Measurements from ENCODE around the gene TAF13.

DNA sequence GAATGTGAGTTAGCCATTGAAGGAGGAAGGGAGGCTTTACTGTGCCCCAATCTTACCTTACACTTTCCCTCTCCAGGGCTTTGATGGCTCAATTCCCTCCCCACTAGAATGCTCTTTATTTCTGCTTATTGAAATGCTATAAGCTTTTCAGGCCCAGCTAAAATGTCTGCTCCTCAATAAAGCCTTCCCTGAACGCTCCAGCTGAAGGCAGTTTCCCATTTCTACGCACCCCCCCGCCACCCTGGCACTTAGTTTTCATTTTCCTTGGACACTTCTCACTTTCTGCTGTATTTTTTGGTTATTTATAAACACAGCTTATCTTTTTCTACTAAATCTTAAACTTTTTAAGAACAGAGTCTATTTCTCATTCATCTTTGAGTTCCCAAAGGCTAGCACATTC, 7.7 kb upstream of the TAF13 start:
- TF ChIP-seq, protein P1, sequence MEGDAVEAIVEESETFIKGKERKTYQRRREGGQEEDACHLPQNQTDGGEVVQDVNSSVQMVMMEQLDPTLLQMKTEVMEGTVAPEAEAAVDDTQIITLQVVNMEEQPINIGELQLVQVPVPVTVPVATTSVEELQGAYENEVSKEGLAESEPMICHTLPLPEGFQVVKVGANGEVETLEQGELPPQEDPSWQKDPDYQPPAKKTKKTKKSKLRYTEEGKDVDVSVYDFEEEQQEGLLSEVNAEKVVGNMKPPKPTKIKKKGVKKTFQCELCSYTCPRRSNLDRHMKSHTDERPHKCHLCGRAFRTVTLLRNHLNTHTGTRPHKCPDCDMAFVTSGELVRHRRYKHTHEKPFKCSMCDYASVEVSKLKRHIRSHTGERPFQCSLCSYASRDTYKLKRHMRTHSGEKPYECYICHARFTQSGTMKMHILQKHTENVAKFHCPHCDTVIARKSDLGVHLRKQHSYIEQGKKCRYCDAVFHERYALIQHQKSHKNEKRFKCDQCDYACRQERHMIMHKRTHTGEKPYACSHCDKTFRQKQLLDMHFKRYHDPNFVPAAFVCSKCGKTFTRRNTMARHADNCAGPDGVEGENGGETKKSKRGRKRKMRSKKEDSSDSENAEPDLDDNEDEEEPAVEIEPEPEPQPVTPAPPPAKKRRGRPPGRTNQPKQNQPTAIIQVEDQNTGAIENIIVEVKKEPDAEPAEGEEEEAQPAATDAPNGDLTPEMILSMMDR (conservative IDR thresholded peaks at IDR 0.05; ENCODE audit: low read depth, low read length) = no peak
- TF ChIP-seq EZH2 (IDR thresholded peaks at IDR 0.05; ENCODE audit: borderline replicate concordance, low read depth, low read length, poor library complexity, severe bottlenecking) = no peak
